ENCODE data around the gene EML5. TPM values are rescaled to one million over a fixed set of nuclear protein-coding genes. Genes with fewer than 3 reads are reported as not detected.

EML5 gene
- total and polyA plus RNA-seq, 2 experiments from 2014 or later, result 0.18 to 1.6 TPM

- no peak for TF ChIP-seq ZNF331 (CRISPR knock-in tag; IDR thresholded peaks at IDR 0.05; ENCODE audit: low read depth)
Measured at GRCh38 chr14:88584451-88584850, 208.3 kb downstream of the EML5 start (continued).

- no peak overlapping the region for H3K4me3 ChIP-seq
- peaks cover 86% of the 10 kb centered on the region for H3K36me3 Mint-ChIP-seq (ENCODE audit: low read depth)
- peaks cover 85% of the 10 kb centered on the region for H3K36me3 ChIP-seq (ENCODE audit: insufficient read depth)
- TF ChIP-seq ZNF331 (CRISPR knock-in tag; IDR thresholded peaks at IDR 0.05; ENCODE audit: low read depth) (no peak), CREB1 (CRISPR knock-in tag; IDR thresholded peaks at IDR 0.05; ENCODE audit: low read depth) (no peak), ETS1 (IDR thresholded peaks at IDR 0.05) (no peak), STAT1 (IDR thresholded peaks at IDR 0.05; ENCODE audit: unreplicated experiment) (no peak), ZNF462 (CRISPR knock-in tag; IDR thresholded peaks at IDR 0.05) (no peak), CTCF (conservative IDR thresholded peaks at IDR 0.05; ENCODE audit: low read depth in 2 of 2) (no peak)
- H3K27me3 Mint-ChIP-seq (ENCODE audit: insufficient read depth, low read depth, poor library complexity), result peaks cover 8% of the 10 kb centered on the region
- H3K9me3 Mint-ChIP-seq, result no peaks in the 10 kb centered on the region
- ATAC-seq (no peak), DNase-seq (ENCODE audit: low spot score) (no peak)
- H3F3A ChIP-seq (replicated peaks; ENCODE audit: low read depth), result no peaks in the 10 kb centered on the region
- no peak overlapping the region for H3K4me3 Mint-ChIP-seq
- H3K4me1 ChIP-seq (ENCODE audit: insufficient read depth), result no peaks in the 10 kb centered on the region
- no peak overlapping the region for H3K27ac Mint-ChIP-seq
- H3K27ac ChIP-seq (ENCODE audit: low read depth), result no peak overlapping the region
- H3K4me1 Mint-ChIP-seq, result no peaks in the 10 kb centered on the region
- H4K20me1 ChIP-seq (replicated peaks; ENCODE audit: insufficient read depth), result peaks cover 13% of the 10 kb centered on the region
- H3K79me2 ChIP-seq (replicated peaks; ENCODE audit: insufficient read depth), result no peaks in the 10 kb centered on the region
- H3K27me3 ChIP-seq (ENCODE audit: insufficient read depth), result no peaks in the 10 kb centered on the region
- no peak overlapping the region for H3K4me2 ChIP-seq
- no peaks in the 10 kb centered on the region for H3K9me2 ChIP-seq (ENCODE audit: insufficient read depth)
- H2AFZ ChIP-seq, result no peak overlapping the region
Measured at GRCh38 chr14:88576222-88576621, 216.5 kb downstream of the EML5 start.

All from GM23338 (cell line).